ENCODE measurements around the gene IWS1.

IWS1 gene

GRCh38 chr2:127482031-127482430 lies 44.3 kb downstream of the IWS1 start:
- no peak for TF ChIP-seq CTCF (IDR thresholded peaks at IDR 0.05; ENCODE audit: insufficient read depth, low read length, poor library complexity, severe bottlenecking)
- Histone ChIP-seq H3K27me3 (replicated peaks; ENCODE audit: control insufficient read depth, insufficient read depth, low read length) (no peaks in the 10 kb centered on the region), H3K36me3 (ENCODE audit: control insufficient read depth, insufficient read depth, low read length) (peaks cover 24% of the 10 kb centered on the region)

GRCh38 chr2:127479866-127480743 lies 46.2 kb downstream of the IWS1 start:
- TF ChIP-seq CTCF (IDR thresholded peaks at IDR 0.05; ENCODE audit: insufficient read depth, low read length, poor library complexity, severe bottlenecking): no peak
- no peaks in the 10 kb centered on the region for H3K27me3 ChIP-seq (replicated peaks; ENCODE audit: control insufficient read depth, insufficient read depth, low read length)
- peaks cover 15% of the 10 kb centered on the region for H3K36me3 ChIP-seq (ENCODE audit: control insufficient read depth, insufficient read depth, low read length)
- DNase-seq (ENCODE audit: extremely low read depth, insufficient read length): no peak
- no peak overlapping the region for H3K4me3 ChIP-seq (replicated peaks; ENCODE audit: low read depth, low read length)

More at GRCh38 chr2:127482031-127482430, 44.3 kb downstream of the IWS1 start:
- H3K4me3 ChIP-seq (replicated peaks; ENCODE audit: low read depth, low read length): no peak overlapping the region
- DNase-seq (ENCODE audit: extremely low read depth, insufficient read length): no peak

- Histone ChIP-seq H3K27me3 (replicated peaks; ENCODE audit: control insufficient read depth, insufficient read depth, low read length) (no peaks in the 10 kb centered on the region), H3K36me3 (ENCODE audit: control insufficient read depth, insufficient read depth, low read length) (peaks cover 12% of the 10 kb centered on the region), H3K4me3 (replicated peaks; ENCODE audit: low read depth, low read length) (no peak overlapping the region)
- DNase-seq (ENCODE audit: extremely low read depth, insufficient read length): peak; percentile 15
- TF ChIP-seq CTCF (IDR thresholded peaks at IDR 0.05; ENCODE audit: insufficient read depth, low read length, poor library complexity, severe bottlenecking): peak; percentile 50
Observed at GRCh38 chr2:127479219-127479825, 47.0 kb downstream of the IWS1 start.

GRCh38 chr2:127475788-127476187 lies 50.5 kb downstream of the IWS1 start:
- Histone ChIP-seq H3K36me3 (ENCODE audit: control insufficient read depth, insufficient read depth, low read length) (peaks cover 4% of the 10 kb centered on the region), H3K27me3 (replicated peaks; ENCODE audit: control insufficient read depth, insufficient read depth, low read length) (no peaks in the 10 kb centered on the region), H3K4me3 (replicated peaks; ENCODE audit: low read depth, low read length) (no peak overlapping the region)
- DNase-seq (ENCODE audit: extremely low read depth, insufficient read length): no peak
- no peak for TF ChIP-seq CTCF (IDR thresholded peaks at IDR 0.05; ENCODE audit: insufficient read depth, low read length, poor library complexity, severe bottlenecking)

GRCh38 chr2:127472268-127472667 lies 54.0 kb downstream of the IWS1 start:
- no peak overlapping the region for H3K4me3 ChIP-seq (replicated peaks; ENCODE audit: low read depth, low read length)
- TF ChIP-seq CTCF (IDR thresholded peaks at IDR 0.05; ENCODE audit: insufficient read depth, low read length, poor library complexity, severe bottlenecking): no peak
- no peaks in the 10 kb centered on the region for H3K36me3 ChIP-seq (ENCODE audit: control insufficient read depth, insufficient read depth, low read length)
- no peak for DNase-seq (ENCODE audit: extremely low read depth, insufficient read length)
- H3K27me3 ChIP-seq (replicated peaks; ENCODE audit: control insufficient read depth, insufficient read depth, low read length): no peaks in the 10 kb centered on the region

All from GM06990 (cell line).